ENCODE measurements around the gene MORN4. TPM values are rescaled to one million over a fixed set of nuclear protein-coding genes. Genes with fewer than 3 reads are reported as not detected.
"Not testable (repeated sequence)": the region's sequence is repeated elsewhere in the genome, so short reads cannot be mapped to it uniquely, and the experiment has no call there.

Gene MORN4
- 1.8 and 3.0 TPM in 2 replicates for total RNA-seq

DNA sequence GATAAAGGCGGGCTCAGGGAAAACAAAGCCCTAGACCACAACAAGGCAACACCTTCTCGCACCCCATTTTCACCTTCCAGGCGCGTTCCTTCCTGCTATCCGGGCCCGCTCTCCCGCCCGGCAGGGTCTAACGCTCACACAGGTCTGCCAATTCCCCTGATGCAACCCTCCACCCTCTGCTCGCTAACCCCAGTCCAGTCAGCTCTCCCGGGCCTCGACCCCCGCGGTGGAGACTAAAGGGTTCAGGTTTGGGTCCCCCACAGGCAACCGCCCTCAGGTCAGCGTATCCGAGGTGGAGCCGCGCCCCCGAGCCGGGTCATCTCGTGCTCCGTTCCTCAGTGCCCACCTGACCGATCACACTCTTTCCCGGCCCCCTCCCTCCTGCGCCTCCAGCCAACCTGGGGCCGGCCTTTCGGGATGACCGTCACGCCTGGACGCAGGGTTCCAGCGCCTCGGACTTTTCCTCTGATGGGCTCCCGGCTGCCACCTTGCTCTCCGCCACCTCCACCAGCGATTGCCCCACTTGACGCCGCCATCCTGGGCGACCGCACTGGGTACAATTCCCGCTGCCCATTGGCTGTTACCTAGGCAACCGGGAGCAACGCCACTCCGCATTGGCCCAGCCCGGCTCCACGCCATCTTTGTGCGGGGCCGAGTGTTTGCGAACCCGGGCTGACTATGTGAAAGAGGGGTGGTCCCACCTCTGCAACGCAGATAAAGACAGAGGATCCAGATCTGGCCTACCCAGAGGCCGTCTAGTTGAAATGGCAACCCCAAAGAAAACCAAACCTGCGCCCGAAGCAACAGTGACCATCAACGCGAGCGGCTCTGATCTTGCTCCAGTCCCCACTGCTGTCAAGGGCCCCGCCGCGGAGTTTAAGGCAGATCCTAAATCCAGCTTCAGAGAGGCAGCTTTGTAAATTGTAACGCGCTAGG, at the start of gene MORN4:
Gene MORN4, minus strand, starts transcription at position 552 of the 936 bp plus-strand sequence. CDS start 13,847 bp downstream, outside the sequence.
- peak; percentile 79 to 89 for DNase-seq (ENCODE audit: low read depth in 2 of 2)

DNA sequence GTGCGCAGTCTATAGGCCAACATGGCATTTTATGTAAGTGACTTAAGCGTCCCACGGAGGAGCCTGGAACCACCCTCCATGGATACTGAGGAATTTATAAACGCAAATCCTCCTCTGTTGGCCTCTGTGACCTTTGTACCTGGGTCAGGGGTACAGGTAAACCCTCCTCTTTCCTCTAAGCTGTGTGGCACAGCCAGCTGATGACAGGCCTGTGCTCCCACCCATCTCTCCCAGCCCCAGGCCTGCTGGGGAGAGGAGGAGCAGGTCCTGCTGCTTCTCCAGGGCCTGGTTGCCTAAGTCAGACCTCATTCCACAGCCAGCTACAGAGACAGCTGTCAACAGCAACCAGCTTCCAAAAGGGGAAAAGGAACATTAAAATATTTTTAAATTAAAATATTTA, 48.7 kb upstream of the MORN4 start:
- DNase-seq (ENCODE audit: low read depth in 2 of 2) = no peak

DNA sequence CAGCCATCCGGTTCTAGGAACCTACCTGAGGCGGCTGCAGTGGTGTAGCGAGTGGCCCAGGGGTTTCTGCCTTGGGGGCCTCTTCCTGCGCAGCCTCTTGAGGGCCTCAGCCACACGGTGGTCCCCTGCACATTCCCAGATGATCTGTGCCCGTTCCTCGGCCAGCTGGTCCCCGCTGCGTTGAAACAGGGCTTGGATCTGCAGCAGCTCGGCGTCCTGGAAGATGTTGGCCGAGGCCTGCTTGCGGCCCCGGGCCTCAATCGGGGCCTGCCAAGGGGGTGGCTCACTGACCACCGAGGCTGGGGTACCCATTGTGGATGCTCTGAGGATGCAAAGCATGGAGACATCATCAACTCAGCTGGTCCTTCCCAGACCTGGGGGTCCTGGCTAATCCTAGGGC, 46.3 kb upstream of the MORN4 start:
- no peak for DNase-seq (ENCODE audit: low read depth in 2 of 2)

DNA sequence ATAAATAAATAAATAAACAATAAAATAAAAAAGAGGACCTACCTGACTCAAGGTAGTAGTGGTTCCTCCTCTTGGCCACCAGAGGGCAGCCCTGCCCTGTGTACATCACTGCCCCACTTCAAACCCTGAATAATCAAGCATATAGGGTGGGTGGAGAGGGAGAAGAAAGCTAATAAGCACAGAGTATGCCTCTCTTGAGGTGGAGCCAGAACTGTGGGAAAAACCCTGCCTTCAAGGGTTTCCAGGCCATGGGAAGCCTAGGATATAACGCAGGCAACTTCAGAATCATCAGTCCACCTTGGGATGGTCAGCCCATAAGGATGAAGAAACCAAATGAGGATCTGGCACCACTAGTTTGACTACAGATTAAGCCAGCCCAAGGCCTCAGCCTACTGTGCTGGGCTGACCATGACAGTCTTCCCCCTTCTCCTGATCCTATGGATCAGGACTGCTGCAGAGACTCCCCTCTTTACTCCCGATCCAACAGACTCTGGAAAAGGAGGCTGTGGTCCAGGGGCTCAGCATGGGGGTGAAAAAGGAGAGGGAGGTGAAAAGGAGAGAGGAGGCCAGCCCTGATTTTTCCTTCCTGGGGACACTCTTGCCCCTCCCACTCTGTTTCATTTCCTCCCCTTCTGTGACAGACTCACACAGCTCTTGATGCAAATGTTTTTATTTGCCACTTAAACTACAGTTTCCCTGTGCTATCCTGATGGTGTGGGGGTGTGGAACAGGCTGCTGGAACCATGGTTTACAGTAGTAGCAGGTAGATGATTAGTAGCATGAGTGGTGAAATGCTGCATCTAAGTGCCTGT, 43.7 kb upstream of the MORN4 start:
- peak; percentile 24 to 63 for DNase-seq (ENCODE audit: low read depth in 2 of 2)

DNA sequence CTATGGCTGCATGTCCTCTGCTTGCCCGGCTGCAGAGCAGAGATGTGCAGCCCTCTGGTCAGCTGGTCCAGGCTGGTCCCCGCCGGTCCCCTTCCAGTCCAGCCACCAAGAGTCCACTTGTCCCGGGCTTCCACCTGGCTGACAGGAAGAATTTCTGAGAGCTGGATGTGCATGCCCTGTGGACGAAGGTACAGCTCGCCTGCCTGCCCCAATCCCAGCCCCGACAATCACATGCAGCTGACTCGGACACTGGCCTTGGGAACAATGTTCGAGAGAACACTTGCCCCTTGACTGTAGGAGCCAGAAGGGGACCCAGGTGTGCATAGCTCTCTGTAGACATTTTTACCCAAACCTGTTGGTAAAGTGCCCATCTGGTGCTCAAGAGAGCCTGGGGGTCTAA, 41.9 kb upstream of the MORN4 start:
- no peak for DNase-seq (ENCODE audit: low read depth in 2 of 2)

DNA sequence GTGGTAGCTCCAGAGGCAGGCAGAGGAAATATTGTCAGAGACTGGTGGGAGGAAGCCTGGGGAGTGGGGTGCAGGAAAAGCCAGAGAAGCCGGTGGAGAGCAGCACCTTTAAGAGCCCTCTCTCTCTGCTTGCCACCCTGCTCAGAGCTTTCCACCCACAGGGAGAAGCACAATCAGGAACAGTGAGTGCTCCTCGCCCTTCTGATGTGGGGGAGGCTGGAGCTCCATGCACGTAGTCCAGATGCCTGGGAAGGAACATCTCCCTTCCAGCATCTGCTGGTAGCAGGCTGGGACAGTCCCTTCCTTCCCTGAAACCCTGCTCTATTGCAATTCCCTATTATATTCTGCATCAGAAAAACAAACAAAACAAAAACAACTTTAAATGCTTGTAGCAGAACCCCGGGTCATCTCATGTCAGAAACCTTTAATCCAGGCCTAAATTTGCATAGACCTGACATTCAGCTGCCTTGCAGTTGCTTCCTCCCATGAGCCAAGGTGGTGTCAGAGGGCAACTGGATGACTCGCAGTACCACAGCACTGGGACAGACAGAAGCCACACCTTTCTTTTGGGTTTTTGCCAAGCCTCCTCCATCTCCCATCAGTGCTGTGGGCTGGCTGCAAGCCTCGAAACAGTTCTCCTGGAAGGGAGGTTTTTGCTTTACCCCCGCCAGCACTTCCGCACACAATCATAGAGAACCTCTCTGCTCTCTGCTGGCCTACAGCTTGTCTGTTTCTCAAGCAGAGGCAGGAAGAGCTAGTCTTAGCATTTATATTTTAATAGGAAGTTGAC, 40.6 kb upstream of the MORN4 start:
- DNase-seq (ENCODE audit: low read depth in 2 of 2) = no peak

DNA sequence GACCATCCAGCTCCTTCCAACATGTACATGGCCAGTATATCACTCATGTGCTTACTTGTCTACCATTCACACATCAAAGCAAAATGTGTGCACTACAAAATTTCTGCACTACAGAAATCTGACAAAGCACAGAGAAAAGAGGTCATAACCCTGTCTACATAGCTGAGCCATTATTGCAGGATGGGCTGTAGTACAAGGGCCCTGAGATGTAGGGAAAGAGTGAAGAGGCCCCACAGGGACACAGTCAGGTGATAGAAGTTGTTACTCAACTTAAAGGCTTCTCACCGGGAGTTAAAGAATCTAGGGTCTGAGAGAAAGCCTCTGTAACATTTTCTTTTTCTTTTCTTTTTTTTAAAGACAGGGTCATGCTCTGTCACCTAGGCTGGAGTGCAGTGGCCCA, 36.3 kb upstream of the MORN4 start:
- DNase-seq (ENCODE audit: low read depth in 2 of 2) = no peak

DNA sequence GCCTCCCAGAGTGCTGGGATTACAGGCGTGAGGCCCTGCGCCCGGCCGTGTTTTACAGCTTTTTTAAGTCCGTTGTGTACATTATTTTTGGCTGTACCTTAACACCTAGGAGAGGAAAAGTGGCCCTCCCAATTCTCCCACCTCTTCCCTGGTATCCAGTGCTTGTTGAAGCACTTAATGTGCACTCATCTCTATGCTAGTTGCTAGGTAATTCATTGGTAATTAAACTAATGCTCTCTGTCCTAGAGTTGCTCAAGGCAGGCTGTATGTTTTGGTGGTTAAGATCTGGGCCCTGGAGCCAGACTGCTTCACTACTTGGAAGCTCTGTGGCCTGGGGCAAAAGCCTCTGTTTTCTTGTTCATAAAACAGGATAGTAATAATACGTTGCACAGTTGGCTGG, 34.2 kb upstream of the MORN4 start:
- DNase-seq (ENCODE audit: low read depth in 2 of 2) = no peak

DNA sequence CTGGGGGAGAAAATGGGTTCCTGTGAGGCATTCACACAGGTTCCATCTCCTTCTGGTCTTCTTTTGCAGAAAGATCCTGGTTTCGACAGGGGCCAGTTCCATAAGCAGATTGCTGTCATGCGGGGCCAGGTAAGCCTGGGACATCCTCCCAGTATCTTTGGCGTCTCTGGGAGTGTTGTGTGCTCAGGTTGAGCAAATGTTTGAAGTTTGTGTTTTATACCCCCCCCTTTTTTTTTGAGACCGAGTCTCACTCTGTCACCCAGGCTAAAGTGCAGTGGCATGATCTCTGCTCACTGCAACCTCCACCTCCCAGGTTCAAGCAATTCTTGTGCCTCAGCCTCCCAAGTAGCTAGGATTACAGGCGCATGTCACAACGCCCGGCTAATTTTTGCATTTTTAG, 33.7 kb upstream of the MORN4 start:
- DNase-seq (ENCODE audit: low read depth in 2 of 2) = no peak

DNA sequence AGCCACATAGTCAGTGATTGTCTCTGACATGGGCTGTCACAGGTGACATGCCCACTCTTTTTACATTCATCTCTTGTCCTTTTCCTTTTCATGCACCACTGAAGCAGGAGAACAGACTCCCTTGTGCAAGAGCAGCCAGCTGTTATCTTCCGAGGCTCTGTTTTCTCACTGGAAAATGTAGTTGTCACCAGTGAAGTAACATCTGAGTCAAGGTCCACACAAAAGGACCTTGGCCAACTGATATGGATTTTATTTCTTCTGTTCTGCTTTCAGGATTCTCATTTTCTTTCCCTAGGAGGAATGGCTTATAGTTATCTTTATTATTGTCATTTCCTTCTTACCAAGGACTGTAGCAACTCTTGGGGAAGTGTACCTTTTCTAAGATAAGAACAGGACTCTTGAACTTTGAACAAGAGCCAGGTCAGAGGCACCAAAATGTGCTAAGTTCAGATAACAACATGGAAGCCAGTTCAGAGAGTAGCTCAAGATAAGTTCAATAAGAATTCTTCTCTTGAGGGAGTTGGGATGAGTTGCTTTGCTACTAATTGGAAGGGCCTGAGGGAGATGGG, 31.1 kb upstream of the MORN4 start:
- DNase-seq (ENCODE audit: low read depth in 2 of 2) = no peak

DNA sequence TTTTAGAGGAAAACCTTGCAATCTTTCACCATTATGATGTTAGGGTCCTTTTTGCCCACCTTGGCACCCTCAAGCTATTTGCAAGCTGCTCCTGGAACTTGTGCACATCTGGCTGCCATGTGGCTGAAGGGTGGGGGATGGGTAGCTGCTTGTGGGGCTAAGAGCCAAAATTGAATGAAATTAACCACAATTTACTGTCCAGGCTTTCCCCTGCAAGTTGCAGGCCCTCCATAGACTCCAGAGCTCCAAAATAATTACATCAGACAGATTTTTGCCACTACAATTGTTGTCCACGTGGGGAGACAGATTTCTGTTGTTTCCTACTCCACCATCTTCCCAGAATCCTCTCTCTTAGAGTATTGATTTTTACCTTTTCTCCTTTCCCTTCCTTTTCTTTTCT, 26.3 kb upstream of the MORN4 start:
- no peak for DNase-seq (ENCODE audit: low read depth in 2 of 2)

DNA sequence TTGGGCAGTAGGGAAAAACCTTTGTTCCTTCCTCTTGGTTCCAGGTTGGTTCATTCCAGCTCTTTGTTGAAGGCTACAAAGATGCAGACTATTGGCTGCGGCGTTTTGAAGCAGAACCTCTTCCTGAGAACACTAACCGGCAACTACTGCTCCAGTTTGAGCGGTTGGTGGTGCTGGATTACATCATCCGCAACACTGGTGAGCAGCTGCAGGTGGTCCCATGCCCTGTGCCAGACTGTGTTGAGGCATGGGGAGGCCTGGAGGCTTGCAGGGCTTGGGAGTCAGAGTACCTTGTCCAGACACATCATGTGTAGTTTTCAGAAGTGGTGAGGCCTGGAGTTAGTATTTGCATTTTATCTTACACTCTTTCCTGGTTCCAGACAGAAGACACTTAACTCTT, 23.5 kb upstream of the MORN4 start:
- no peak for DNase-seq (ENCODE audit: low read depth in 2 of 2)

DNA sequence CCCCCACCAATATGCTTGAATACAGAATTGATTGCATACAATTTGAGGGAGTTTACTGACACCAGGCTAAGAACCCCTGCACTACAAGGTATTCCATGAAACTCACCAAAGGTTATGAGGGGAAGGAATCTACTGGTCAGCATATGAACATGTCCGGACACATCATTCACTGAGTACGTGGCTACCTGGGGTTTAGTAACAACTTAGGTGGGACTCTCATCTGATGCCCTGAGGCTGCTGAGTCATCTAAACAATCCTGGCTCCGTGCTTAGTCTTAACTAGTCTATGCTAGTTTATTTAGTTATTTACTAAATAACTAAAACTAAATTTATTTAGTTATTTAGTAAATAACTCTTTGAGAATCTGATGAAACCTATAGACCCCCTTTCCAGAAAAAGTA, 18.5 kb upstream of the MORN4 start:
- DNase-seq (ENCODE audit: low read depth in 2 of 2) = no peak

DNA sequence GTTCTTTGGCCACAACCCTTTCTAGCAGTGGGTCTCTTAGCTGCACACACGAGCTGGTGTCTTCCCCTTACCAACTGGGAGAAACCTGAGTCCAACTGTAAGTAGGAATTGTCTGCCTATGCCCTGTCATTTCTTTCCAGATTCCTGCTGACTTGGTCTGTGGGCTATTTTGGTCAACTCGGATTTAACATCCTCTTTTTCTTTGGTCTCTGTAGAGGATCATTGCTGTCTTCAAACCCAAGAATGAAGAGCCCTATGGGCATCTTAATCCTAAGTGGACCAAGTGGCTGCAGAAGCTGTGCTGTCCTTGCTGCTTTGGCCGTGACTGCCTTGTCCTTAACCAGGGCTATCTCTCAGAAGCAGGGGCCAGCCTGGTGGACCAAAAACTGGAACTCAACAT, 17.4 kb upstream of the MORN4 start:
- DNase-seq (ENCODE audit: low read depth in 2 of 2) = no peak

DNA sequence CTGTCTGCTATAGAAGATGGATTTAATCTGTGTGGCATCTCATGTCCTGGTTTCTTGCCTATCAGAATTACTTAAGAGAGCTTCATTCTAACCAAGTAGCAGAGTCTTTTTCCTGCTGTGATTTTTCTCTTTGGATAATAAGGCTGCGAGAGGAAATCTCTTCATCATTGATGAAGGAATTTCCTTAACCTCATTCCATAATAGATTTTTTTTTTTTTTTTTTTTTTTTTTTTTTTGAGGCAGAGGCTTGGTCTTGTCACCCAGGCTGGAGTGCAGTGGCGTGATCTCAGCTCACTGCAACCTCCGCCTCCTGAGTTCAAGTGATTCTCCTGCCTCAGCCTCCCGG, 16.1 kb upstream of the MORN4 start:
- not testable (repeated sequence) for DNase-seq (ENCODE audit: low read depth in 2 of 2)

DNA sequence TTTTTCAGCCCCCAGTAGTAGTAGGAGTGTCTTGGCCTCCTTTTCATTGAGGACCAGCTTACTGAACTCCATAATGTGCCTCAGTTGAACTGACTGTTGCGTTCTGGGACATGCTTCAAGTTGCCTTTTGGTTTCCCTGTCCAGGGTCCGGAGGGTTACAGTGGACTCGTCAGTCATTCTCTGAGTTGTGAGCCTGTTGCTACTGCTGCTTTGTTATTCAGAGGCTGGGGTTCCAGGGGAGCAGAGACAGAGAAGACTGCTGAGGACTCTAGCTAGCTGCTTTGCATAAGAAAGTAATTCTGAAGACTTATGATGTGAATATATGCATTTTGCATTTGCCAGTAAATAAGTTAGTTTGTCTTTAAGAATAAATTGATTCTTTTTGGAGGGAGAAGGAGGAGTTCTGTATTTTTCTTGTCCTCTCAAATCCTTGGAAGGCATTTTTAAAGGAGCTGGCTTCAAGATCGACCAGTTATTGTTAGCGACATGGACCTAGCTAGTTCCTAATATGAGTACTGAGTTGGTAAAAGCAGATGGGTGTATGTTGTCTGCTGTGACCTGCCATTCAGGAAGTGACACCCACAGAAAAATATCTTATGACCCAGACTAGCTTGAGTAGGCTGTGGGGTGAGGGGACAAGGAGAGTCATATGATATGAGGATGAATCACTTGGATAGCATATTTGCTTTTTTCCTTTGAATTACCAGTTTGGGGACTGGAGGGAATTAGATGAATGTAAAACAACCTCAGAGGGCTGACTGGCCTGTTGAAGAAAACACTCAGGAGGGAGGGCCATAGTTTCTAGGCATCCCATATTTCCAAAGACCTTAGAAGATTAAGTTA, 15.5 kb upstream of the MORN4 start:
- peak; percentile 26 to 93 for DNase-seq (ENCODE audit: low read depth in 2 of 2)

DNA sequence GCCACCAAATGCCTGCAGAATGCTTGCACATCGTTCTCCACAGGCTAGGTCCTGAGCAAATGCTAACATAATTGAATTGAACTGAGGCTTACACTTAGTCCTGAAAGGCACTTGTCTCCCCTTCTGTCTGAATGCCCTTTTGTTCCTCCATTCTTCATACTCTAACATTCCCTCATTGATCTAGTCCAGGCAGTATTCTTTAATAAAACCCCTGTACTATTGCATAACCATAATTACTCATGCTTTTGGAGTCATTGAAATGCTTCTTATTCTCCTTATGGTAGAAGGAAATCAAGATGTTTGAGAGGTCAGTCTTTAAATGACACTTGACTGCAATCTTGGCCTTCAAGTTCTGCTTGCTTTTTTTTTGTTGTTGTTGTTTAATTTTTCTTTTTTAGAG, 14.3 kb upstream of the MORN4 start:
- no peak for DNase-seq (ENCODE audit: low read depth in 2 of 2)

DNA sequence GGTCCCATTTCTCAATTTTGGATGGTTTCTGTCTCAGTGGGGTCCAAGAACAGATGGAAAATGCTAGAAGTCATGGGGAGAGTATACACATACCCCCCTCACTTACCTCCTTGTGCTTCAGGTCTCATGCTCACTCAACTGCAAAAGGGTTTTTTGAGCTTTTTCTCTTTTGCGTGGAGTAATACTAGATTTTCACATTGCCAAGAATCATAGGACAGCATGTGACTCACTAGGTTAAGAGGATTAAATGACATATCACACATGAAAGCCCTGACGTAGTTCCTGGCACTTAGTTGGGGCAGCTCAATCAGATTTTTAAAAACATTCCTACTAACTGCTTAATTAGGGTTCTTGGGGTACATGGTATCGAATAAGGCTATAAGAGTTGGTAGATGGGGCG, 11.6 kb upstream of the MORN4 start:
- DNase-seq (ENCODE audit: low read depth in 2 of 2) = no peak

DNA sequence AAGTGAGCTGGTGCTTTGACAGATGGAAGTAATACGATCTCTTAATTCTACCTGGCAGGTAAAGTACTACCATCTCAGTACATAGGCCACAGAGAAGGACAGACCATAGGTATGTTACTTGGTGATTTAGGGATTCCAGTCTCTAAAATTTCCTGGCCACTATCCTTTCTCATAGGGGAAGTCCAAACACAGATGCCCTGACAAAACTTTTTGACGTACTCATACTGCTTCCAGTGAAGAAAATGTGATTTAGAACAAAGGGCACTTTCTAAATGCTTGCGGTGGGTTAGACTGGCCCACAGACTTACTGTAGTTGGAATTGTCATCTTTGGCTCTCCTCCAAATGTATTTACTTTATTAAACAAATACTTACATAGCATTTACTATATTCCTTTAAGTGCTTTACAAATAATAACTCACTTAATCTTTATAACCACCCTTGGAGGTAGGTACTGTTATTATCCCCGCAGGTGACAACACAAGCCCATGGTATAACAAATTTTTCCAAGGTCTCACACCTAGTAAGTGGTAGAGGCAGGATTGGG, 10.2 kb upstream of the MORN4 start:
- no peak for DNase-seq (ENCODE audit: low read depth in 2 of 2)

DNA sequence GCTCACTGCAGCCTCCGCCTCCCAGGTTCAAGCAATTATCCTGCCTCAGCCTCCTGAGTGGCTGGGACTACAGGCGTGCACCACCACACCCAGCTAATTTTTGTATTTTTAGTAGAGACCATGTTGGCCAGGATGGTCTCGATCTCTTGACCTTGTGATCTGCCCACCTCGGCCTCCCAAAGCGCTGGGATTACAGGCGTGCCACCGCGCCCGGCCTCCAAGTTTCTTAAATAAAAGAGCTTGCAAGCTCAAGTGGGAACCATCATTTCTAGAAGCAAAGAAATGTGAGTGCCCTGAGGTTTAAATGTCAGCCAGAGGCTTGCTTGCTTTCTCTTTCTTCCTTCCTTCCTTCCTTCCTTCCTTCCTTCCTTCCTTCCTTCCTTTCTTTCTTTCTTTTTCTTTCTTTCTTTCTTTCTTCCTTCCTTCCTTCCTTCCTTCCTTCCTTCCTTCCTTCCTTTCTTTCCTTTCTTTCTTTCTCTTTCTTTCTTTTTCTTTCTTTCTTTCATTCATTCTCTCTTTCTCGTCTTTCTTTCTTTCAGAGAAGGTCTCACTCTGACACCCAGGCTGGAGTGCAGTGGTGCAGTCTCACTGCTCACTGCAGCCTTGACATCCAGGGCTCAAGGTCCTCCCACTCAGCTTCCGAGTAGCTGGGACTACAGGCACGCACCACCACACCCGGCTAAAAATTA, 9.3 kb upstream of the MORN4 start:
- DNase-seq (ENCODE audit: low read depth in 2 of 2) = not testable (repeated sequence)

Measured in dermis microvascular lymphatic vessel endothelial cell (primary cell).